GM21367 (cell line): ENCODE results near the gene CPSF3.

Source experiments
- ATAC-seq: cut with Tn5 transposase; IDR thresholded peaks from one replicate; pipeline ENCODE4 v1.9.1; 2021; ENCODE audit not compliant: unreplicated experiment

Gene CPSF3

GRCh38 chr2:9416962-9417316 is 6.5 kb upstream of the CPSF3 start:
- no peak for ATAC-seq

- ATAC-seq = no peak
These were observed 5.7 kb upstream of the CPSF3 start for GRCh38 chr2:9417725-9418124.

GRCh38 chr2:9418746-9419145 is 4.7 kb upstream of the CPSF3 start:
- ATAC-seq = no peak

- ATAC-seq = no peak
These were observed 3.9 kb upstream of the CPSF3 start for GRCh38 chr2:9419541-9419940.

- ATAC-seq = no peak
These were observed 3.0 kb upstream of the CPSF3 start for GRCh38 chr2:9420495-9420894.

GRCh38 chr2:9422321-9423099 is 944 bp upstream of the CPSF3 start:
- peak; percentile 12 for ATAC-seq

- peak; percentile 1 for ATAC-seq
These were observed 443 bp downstream of the CPSF3 start for GRCh38 chr2:9423922-9424272.

GRCh38 chr2:9424447-9425164 is 1.2 kb downstream of the CPSF3 start:
- no peak for ATAC-seq

GRCh38 chr2:9428965-9429577 is 5.6 kb downstream of the CPSF3 start:
- ATAC-seq = no peak

- no peak for ATAC-seq
These were observed 7.2 kb downstream of the CPSF3 start for GRCh38 chr2:9430316-9431293.

- no peak for ATAC-seq
These were observed 11.0 kb downstream of the CPSF3 start for GRCh38 chr2:9434489-9434888.

GRCh38 chr2:9439536-9439935 is 16.1 kb downstream of the CPSF3 start:
- ATAC-seq = no peak

- no peak for ATAC-seq
These were observed 16.7 kb downstream of the CPSF3 start for GRCh38 chr2:9440058-9440727.

GRCh38 chr2:9441556-9441955 is 18.1 kb downstream of the CPSF3 start:
- ATAC-seq = no peak

GRCh38 chr2:9443526-9443925 is 20.1 kb downstream of the CPSF3 start:
- ATAC-seq = no peak

GRCh38 chr2:9445089-9445488 is 21.6 kb downstream of the CPSF3 start:
- ATAC-seq = no peak

- ATAC-seq = no peak
These were observed 27.8 kb downstream of the CPSF3 start for GRCh38 chr2:9451231-9451630.

- no peak for ATAC-seq
These were observed 37.1 kb downstream of the CPSF3 start for GRCh38 chr2:9460441-9461017.

- ATAC-seq = no peak
These were observed 37.6 kb downstream of the CPSF3 start for GRCh38 chr2:9461079-9461478.

- ATAC-seq = no peak
These were observed 38.9 kb downstream of the CPSF3 start for GRCh38 chr2:9462313-9462712.
